ENCODE measurements around the gene CMYA5. TPM values are rescaled to one million over a fixed set of nuclear protein-coding genes. Genes with fewer than 3 reads are reported as not detected.
A peak's percentile ranks its signal among the peaks of the same experiment; 100 is the strongest.
"Not testable (repeated sequence)": the region's sequence is repeated elsewhere in the genome, so short reads cannot be mapped to it uniquely, and the experiment has no call there.

The CMYA5 gene
- total RNA-seq, 1 donor from 2014 or later: 0.16 TPM

DNA sequence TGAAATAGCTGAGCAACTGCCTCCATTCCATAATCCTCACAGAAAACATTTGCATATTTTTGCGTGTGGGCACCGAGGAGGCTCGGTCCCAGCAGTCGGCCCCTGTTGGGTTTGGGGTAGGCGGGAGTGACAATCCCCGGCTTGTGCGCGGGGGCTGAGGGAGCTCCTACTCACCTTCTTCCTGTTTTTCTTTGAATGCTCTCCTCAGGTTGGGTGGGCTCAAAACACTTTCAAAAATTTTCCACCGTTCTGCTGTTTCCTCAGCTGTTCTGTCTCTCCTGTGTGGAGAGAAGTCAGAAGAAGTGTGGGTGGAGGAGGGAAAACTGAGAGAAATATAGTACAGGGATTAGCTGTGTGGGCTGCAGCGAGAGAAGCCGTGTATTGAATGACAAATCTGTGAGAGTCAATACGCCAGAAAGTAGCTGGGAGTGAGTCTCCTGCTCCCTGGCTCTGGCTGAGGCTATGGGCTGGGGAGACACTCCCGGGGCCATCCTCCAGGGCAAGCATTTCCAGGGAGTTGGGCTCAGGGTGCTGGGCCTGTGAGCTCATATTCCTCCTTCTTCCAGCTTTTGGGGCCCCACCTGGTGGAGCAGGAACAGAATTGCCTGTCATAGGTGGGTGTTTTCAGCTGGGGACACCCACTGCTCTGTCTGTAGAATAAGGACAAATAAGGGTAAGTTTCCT is 84.7 kb downstream of the CMYA5 start:
- Mint-ChIP-seq H3K9me3 (ENCODE audit: unreplicated experiment) (no peaks in the 10 kb centered on the region), H3K36me3 (ENCODE audit: unreplicated experiment) (no peaks in the 10 kb centered on the region), H3K27me3 (ENCODE audit: unreplicated experiment) (no peaks in the 10 kb centered on the region), H3K4me3 (ENCODE audit: unreplicated experiment) (no peak overlapping the region), H3K27ac (ENCODE audit: unreplicated experiment) (no peak overlapping the region), H3K4me1 (ENCODE audit: unreplicated experiment) (no peaks in the 10 kb centered on the region)
- TF ChIP-seq, protein P1, sequence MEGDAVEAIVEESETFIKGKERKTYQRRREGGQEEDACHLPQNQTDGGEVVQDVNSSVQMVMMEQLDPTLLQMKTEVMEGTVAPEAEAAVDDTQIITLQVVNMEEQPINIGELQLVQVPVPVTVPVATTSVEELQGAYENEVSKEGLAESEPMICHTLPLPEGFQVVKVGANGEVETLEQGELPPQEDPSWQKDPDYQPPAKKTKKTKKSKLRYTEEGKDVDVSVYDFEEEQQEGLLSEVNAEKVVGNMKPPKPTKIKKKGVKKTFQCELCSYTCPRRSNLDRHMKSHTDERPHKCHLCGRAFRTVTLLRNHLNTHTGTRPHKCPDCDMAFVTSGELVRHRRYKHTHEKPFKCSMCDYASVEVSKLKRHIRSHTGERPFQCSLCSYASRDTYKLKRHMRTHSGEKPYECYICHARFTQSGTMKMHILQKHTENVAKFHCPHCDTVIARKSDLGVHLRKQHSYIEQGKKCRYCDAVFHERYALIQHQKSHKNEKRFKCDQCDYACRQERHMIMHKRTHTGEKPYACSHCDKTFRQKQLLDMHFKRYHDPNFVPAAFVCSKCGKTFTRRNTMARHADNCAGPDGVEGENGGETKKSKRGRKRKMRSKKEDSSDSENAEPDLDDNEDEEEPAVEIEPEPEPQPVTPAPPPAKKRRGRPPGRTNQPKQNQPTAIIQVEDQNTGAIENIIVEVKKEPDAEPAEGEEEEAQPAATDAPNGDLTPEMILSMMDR (IDR thresholded peaks at IDR 0.05): peak; percentile 25
- DNase-seq (ENCODE audit: extremely low spot score, unreplicated experiment): no peak

DNA sequence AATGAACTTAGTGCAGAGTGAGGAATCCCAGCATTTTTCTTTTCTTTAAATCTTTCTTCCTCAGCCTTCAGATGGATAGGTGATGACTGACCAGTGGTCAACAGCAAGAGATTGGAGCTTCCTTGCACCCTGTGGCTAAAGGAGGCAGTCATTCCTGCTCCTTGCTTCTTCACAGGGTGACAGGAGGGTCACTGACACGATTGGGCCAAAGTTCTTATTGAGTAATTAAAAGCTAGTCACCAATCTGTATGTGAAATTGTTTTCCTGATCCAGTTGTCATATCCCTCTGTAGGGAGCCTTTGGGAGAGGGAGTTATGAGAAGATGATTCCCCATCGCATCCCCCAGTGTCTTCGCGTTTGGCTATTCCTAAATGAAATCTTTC is 85.2 kb downstream of the CMYA5 start:
- no peaks in the 10 kb centered on the region for H3K9me3 Mint-ChIP-seq (ENCODE audit: unreplicated experiment)

DNA sequence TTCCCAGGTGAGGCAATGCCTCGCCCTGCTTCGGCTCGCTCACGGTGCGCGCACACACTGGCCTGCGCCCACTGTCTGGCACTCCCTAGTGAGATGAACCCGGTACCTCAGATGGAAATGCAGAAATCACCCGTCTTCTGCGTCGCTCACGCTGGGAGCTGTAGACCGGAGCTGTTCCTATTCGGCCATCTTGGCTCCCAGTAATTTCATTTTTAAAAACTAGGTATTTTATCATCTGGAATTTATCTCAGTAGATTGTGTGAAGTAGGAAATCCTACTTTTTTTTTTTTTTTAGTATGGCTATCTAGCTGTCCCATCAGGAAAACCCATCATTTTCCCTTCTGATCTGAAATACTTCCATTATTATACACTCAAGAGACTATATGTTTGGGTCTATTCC is 95.1 kb downstream of the CMYA5 start:
- H3K27me3 Mint-ChIP-seq (ENCODE audit: unreplicated experiment); H3K36me3 Mint-ChIP-seq (ENCODE audit: unreplicated experiment); H3K4me1 Mint-ChIP-seq (ENCODE audit: unreplicated experiment); H3K9me3 Mint-ChIP-seq (ENCODE audit: unreplicated experiment); DNase-seq (ENCODE audit: extremely low spot score, unreplicated experiment): not testable (repeated sequence)
- peak overlapping the region; percentile 78 for H3K4me3 Mint-ChIP-seq (ENCODE audit: unreplicated experiment)
- peak overlapping the region; percentile 44 for H3K27ac Mint-ChIP-seq (ENCODE audit: unreplicated experiment)

More for the DNA sequence above, 85.2 kb downstream of the CMYA5 start:
- Mint-ChIP-seq H3K27ac (ENCODE audit: unreplicated experiment) (no peak overlapping the region), H3K36me3 (ENCODE audit: unreplicated experiment) (no peaks in the 10 kb centered on the region), H3K27me3 (ENCODE audit: unreplicated experiment) (no peaks in the 10 kb centered on the region), H3K4me3 (ENCODE audit: unreplicated experiment) (no peak overlapping the region), H3K4me1 (ENCODE audit: unreplicated experiment) (no peaks in the 10 kb centered on the region)
- DNase-seq (ENCODE audit: extremely low spot score, unreplicated experiment): no peak
- TF ChIP-seq, protein P1 (IDR thresholded peaks at IDR 0.05): no peak

DNA sequence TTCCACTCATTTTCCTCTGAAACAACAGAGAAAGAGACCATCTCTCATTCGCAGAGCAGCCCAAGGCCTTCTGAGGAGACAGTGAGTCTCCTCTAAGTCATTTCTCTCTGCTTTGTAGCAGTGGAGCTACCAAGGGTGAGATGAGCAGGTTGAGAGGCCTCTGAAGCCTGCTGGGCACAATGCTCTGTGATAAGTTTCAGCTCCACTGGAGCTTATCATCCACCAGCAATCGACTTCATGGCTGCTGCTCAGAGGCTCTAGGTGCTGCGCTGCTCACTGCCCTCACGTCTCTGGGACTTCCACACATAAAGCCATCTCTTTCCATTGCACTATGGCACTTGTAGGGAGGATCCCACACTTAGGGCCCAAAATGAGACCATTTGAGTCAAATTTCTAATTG is 96.3 kb downstream of the CMYA5 start:
- Mint-ChIP-seq H3K36me3 (ENCODE audit: unreplicated experiment) (no peaks in the 10 kb centered on the region), H3K27me3 (ENCODE audit: unreplicated experiment) (peaks cover 2% of the 10 kb centered on the region), H3K9me3 (ENCODE audit: unreplicated experiment) (peaks cover 7% of the 10 kb centered on the region), H3K4me1 (ENCODE audit: unreplicated experiment) (peaks cover 6% of the 10 kb centered on the region), H3K4me3 (ENCODE audit: unreplicated experiment) (no peak overlapping the region), H3K27ac (ENCODE audit: unreplicated experiment) (no peak overlapping the region)
- TF ChIP-seq, protein P1 (IDR thresholded peaks at IDR 0.05): no peak
- no peak for DNase-seq (ENCODE audit: extremely low spot score, unreplicated experiment)

DNA sequence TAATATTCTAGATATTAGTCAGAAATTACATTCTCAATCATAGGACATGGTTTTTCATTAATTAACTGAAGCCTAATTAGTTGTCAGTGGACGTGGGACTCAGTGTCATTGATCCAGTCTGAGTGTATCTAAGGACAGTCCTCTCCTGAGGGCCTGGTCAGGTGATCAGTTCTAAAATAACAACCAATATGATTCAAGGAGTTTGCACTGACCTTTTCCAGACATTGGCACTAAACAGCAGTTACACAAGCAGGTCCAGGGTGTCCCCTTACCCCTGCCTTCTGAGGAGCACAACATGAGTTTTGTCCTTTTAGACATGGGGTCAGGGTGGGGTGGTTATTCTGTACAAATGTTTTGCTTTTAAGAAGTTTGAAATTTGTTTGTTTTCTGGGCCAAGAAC is 97.8 kb downstream of the CMYA5 start:
- Mint-ChIP-seq H3K27ac (ENCODE audit: unreplicated experiment) (no peak overlapping the region), H3K36me3 (ENCODE audit: unreplicated experiment) (no peaks in the 10 kb centered on the region), H3K9me3 (ENCODE audit: unreplicated experiment) (peaks cover 7% of the 10 kb centered on the region), H3K4me1 (ENCODE audit: unreplicated experiment) (peaks cover 6% of the 10 kb centered on the region), H3K27me3 (ENCODE audit: unreplicated experiment) (peaks cover 2% of the 10 kb centered on the region), H3K4me3 (ENCODE audit: unreplicated experiment) (no peak overlapping the region)
- TF ChIP-seq, protein P1 (IDR thresholded peaks at IDR 0.05): no peak
- no peak for DNase-seq (ENCODE audit: extremely low spot score, unreplicated experiment)
